ENCODE data around the gene SNX10. TPM values are rescaled to one million over a fixed set of nuclear protein-coding genes. Genes with fewer than 3 reads are reported as not detected.

Gene SNX10
- total RNA-seq, 1 experiment from 2014 or later = 8.8 TPM

GRCh38 chr7:26372249-26372648, 80.6 kb downstream of the SNX10 start:
- Mint-ChIP-seq H3K9me3 (ENCODE audit: unreplicated experiment) (no peaks in the 10 kb centered on the region), H3K27me3 (ENCODE audit: insufficient read depth, unreplicated experiment) (no peaks in the 10 kb centered on the region), H3K4me1 (ENCODE audit: low read depth, unreplicated experiment) (no peaks in the 10 kb centered on the region), H3K4me3 (ENCODE audit: unreplicated experiment) (no peak overlapping the region), H3K27ac (ENCODE audit: unreplicated experiment) (no peak overlapping the region), H3K36me3 (ENCODE audit: insufficient read depth, unreplicated experiment) (peaks cover 6% of the 10 kb centered on the region)
- intact Hi-C loops (cut with micrococcal nuclease; ENCODE audit: unreplicated experiment) = no loop called here
- no peaks in the 10 kb centered on the region for H3K27me3 ChIP-seq (replicated peaks; ENCODE audit: control insufficient read depth, insufficient read depth, low read length)
- H3K4me3 ChIP-seq (ENCODE audit: low read depth, low read length) = no peak overlapping the region
- no TSS peak for BruUV-seq (replicated peaks)
- TF ChIP-seq CTCF (IDR thresholded peaks at IDR 0.05; ENCODE audit: insufficient read depth in 1 of 2, low read depth in 1 of 2, low read length in 1 of 2, severe bottlenecking in 1 of 2, unreplicated experiment in 1 of 2) = no peak
- POLR2A ChIA-PET = no interaction called here
- CTCF ChIA-PET = interaction anchor here (0.9 kb wide), 1 partner anchor 131 kb away, joined by 4 read pairs; no protein-coding TSS in a partner anchor
- no peaks in the 10 kb centered on the region for H3K4me1 ChIP-seq
- no peaks in the 10 kb centered on the region for H3K36me3 ChIP-seq (ENCODE audit: control insufficient read depth, insufficient read depth, low read length)
- H3K9me3 ChIP-seq = no peaks in the 10 kb centered on the region
- DNase-seq = no peak

- BruUV-seq (replicated peaks) = no TSS peak
- no peaks in the 10 kb centered on the region for H3K36me3 ChIP-seq (ENCODE audit: control insufficient read depth, insufficient read depth, low read length)
- TF ChIP-seq CTCF (IDR thresholded peaks at IDR 0.05; ENCODE audit: insufficient read depth in 1 of 2, low read depth in 1 of 2, low read length in 1 of 2, severe bottlenecking in 1 of 2, unreplicated experiment in 1 of 2) = no peak
- Mint-ChIP-seq H3K4me3 (ENCODE audit: unreplicated experiment) (no peak overlapping the region), H3K9me3 (ENCODE audit: unreplicated experiment) (no peaks in the 10 kb centered on the region), H3K36me3 (ENCODE audit: insufficient read depth, unreplicated experiment) (peaks cover 6% of the 10 kb centered on the region), H3K27ac (ENCODE audit: unreplicated experiment) (no peak overlapping the region), H3K4me1 (ENCODE audit: low read depth, unreplicated experiment) (no peaks in the 10 kb centered on the region), H3K27me3 (ENCODE audit: insufficient read depth, unreplicated experiment) (no peaks in the 10 kb centered on the region)
- no peaks in the 10 kb centered on the region for H3K9me3 ChIP-seq
- intact Hi-C loops (cut with micrococcal nuclease; ENCODE audit: unreplicated experiment) = no loop called here
- no peaks in the 10 kb centered on the region for H3K4me1 ChIP-seq
- H3K27me3 ChIP-seq (replicated peaks; ENCODE audit: control insufficient read depth, insufficient read depth, low read length) = no peaks in the 10 kb centered on the region
- H3K4me3 ChIP-seq (ENCODE audit: low read depth, low read length) = no peak overlapping the region
- DNase-seq = no peak
- POLR2A ChIA-PET = no interaction called here
- CTCF ChIA-PET = no interaction called here
These were observed 81.0 kb downstream of the SNX10 start for GRCh38 chr7:26372704-26373103.

GRCh38 chr7:26374647-26375373, 83.1 kb downstream of the SNX10 start:
- Histone ChIP-seq H3K36me3 (ENCODE audit: control insufficient read depth, insufficient read depth, low read length) (no peaks in the 10 kb centered on the region), H3K9me3 (no peaks in the 10 kb centered on the region), H3K4me1 (no peaks in the 10 kb centered on the region), H3K27me3 (replicated peaks; ENCODE audit: control insufficient read depth, insufficient read depth, low read length) (no peaks in the 10 kb centered on the region), H3K4me3 (ENCODE audit: low read depth, low read length) (no peak overlapping the region)
- peaks cover 6% of the 10 kb centered on the region for H3K36me3 Mint-ChIP-seq (ENCODE audit: insufficient read depth, unreplicated experiment)
- ChIA-PET POLR2A (no interaction called here), CTCF (interaction anchor here (0.6 kb wide), 1 partner anchor 1890 kb away, joined by 3 read pairs; no protein-coding TSS in a partner anchor)
- BruUV-seq (replicated peaks) = no TSS peak
- intact Hi-C loops (cut with micrococcal nuclease; ENCODE audit: unreplicated experiment) = no loop called here
- no peak overlapping the region for H3K27ac Mint-ChIP-seq (ENCODE audit: unreplicated experiment)
- no peak for TF ChIP-seq CTCF (IDR thresholded peaks at IDR 0.05; ENCODE audit: insufficient read depth in 1 of 2, low read depth in 1 of 2, low read length in 1 of 2, severe bottlenecking in 1 of 2, unreplicated experiment in 1 of 2)
- peaks cover 5% of the 10 kb centered on the region for H3K27me3 Mint-ChIP-seq (ENCODE audit: insufficient read depth, unreplicated experiment)
- no peaks in the 10 kb centered on the region for H3K9me3 Mint-ChIP-seq (ENCODE audit: unreplicated experiment)
- no peaks in the 10 kb centered on the region for H3K4me1 Mint-ChIP-seq (ENCODE audit: low read depth, unreplicated experiment)
- DNase-seq = no peak
- no peak overlapping the region for H3K4me3 Mint-ChIP-seq (ENCODE audit: unreplicated experiment)

Measured in Caco-2 (cell line).